ENCODE measurements around the gene SSBP3. TPM values are rescaled to one million over a fixed set of nuclear protein-coding genes. Genes with fewer than 3 reads are reported as not detected.
"Not testable (repeated sequence)": the region's sequence is repeated elsewhere in the genome, so short reads cannot be mapped to it uniquely, and the experiment has no call there.

The SSBP3 gene
- total RNA-seq (10 to 100 TPM; 33.0 to 35.2 TPM), polyA plus RNA-seq (ENCODE audit: insufficient read length in 6 of 6) (100 to 1,000 TPM in 5 of 6 donors, 10 to 100 TPM in 1; 99.5 to 129 (median 119) TPM)
- long read RNA-seq, donor 1, transcript SSBP3-203 (17 exons, 1,578 nt) = major isoform, 13 of 17 reads
- long read RNA-seq, donor 1, partial matches to known transcripts = 0 of 17 reads
- long read RNA-seq, donor 1, other reads (novel, unspliced or antisense) = 0 of 17 reads
- long read RNA-seq, donor 2, transcript SSBP3-203 (17 exons, 1,578 nt) = major isoform, 10 of 19 reads
- long read RNA-seq, donor 2, partial matches to known transcripts = 7 of 19 reads
- long read RNA-seq, donor 2, other reads (novel, unspliced or antisense) = 0 of 19 reads
- long read RNA-seq, donor 3, transcript SSBP3-203 (17 exons, 1,578 nt) = major isoform, 13 of 15 reads
- long read RNA-seq, donor 3, partial matches to known transcripts = 0 of 15 reads
- long read RNA-seq, donor 3, other reads (novel, unspliced or antisense) = 0 of 15 reads
- long read RNA-seq, donor 4, partial matches to known transcripts = 0 of 3 reads
- long read RNA-seq, donor 4, other reads (novel, unspliced or antisense) = 3 of 3 reads
- long read RNA-seq, donor 5, transcript SSBP3-203 (17 exons, 1,578 nt) = major isoform, 9 of 12 reads
- long read RNA-seq, donor 5, partial matches to known transcripts = 0 of 12 reads
- long read RNA-seq, donor 5, other reads (novel, unspliced or antisense) = 0 of 12 reads
- long read RNA-seq, donor 6, transcript SSBP3-203 (17 exons, 1,578 nt) = major isoform, 10 of 11 reads
- long read RNA-seq, donor 6, partial matches to known transcripts = 0 of 11 reads
- long read RNA-seq, donor 6, other reads (novel, unspliced or antisense) = 0 of 11 reads
- long read RNA-seq, donor 7, transcript SSBP3-203 (17 exons, 1,578 nt) = major isoform, 9 of 12 reads
- long read RNA-seq, donor 7, partial matches to known transcripts = 0 of 12 reads
- long read RNA-seq, donor 7, other reads (novel, unspliced or antisense) = 0 of 12 reads
- long read RNA-seq, donor 8, transcript SSBP3-203 (17 exons, 1,578 nt) = major isoform, 17 of 19 reads
- long read RNA-seq, donor 8, partial matches to known transcripts = 0 of 19 reads
- long read RNA-seq, donor 8, other reads (novel, unspliced or antisense) = 0 of 19 reads
- long read RNA-seq, donor 9 = 0 reads
- long read RNA-seq, donor 10, partial matches to known transcripts = 0 of 2 reads
- long read RNA-seq, donor 10, other reads (novel, unspliced or antisense) = 1 of 2 reads
- long read RNA-seq, donor 11, partial matches to known transcripts = 87 of 99 reads
- long read RNA-seq, donor 11, other reads (novel, unspliced or antisense) = 0 of 99 reads
- long read RNA-seq, donor 12, transcript SSBP3-203 (17 exons, 1,578 nt) = major isoform, 7 of 19 reads
- long read RNA-seq, donor 12, partial matches to known transcripts = 10 of 19 reads
- long read RNA-seq, donor 12, other reads (novel, unspliced or antisense) = 0 of 19 reads

GRCh38 chr1:54406339-54407153 lies at the start of gene SSBP3:
SSBP3 (minus strand) TSS chr1:54406394.
- Histone ChIP-seq H3K27me3 (peaks cover 0 to 8% of the 10 kb centered on the region in 2 donors), H3K4me1 (peaks cover 18 to 60% of the 10 kb centered on the region in 2 donors), H3K9me3 (no peaks in the 10 kb centered on the region), H3K36me3 (peaks cover 0 to 6% of the 10 kb centered on the region in 2 donors), H3K4me3 (peak within 1 kb of the TSS; percentile 73 to 84), H3K27ac (peak within 1 kb of the TSS; percentile 82 to 85)
- intact Hi-C loops (cut with DNase I) = loop anchor here in 1 of 2 donors (5.0 to 10.0 kb wide), 2 partner anchors 81 to 92 kb away; no protein-coding TSS in a partner anchor
- TF ChIP-seq, protein P1, sequence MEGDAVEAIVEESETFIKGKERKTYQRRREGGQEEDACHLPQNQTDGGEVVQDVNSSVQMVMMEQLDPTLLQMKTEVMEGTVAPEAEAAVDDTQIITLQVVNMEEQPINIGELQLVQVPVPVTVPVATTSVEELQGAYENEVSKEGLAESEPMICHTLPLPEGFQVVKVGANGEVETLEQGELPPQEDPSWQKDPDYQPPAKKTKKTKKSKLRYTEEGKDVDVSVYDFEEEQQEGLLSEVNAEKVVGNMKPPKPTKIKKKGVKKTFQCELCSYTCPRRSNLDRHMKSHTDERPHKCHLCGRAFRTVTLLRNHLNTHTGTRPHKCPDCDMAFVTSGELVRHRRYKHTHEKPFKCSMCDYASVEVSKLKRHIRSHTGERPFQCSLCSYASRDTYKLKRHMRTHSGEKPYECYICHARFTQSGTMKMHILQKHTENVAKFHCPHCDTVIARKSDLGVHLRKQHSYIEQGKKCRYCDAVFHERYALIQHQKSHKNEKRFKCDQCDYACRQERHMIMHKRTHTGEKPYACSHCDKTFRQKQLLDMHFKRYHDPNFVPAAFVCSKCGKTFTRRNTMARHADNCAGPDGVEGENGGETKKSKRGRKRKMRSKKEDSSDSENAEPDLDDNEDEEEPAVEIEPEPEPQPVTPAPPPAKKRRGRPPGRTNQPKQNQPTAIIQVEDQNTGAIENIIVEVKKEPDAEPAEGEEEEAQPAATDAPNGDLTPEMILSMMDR (IDR thresholded peaks at IDR 0.05) = no peak
- ATAC-seq (peak; percentile 90), DNase-seq (peak; percentile 89 to 99 (median 94))

DNA sequence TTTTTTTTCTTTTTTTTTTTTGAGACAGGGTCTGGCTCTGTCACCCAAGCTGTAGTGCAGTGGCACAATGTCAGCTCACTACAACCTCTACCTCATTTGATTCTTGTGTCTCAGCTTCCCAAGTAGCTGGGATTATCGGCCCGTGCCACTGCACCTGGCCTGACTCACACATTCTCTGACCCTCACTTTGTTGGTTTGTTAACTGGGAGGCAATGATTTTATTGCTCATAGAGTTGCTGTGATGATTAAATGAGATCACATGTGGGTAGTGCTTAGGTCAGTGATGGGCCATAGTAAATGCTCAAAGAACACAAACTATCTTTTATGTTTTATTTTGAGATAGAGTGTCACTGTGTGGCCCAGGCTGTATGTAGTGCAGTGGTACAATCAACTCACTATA lies 47.3 kb upstream of the SSBP3 start:
- Histone ChIP-seq H3K9me3 (peaks cover 0 to 5% of the 10 kb centered on the region in 2 donors), H3K27ac (no peak overlapping the region), H3K36me3 (no peaks in the 10 kb centered on the region), H3K4me1 (no peaks in the 10 kb centered on the region), H3K4me3 (no peak overlapping the region), H3K27me3 (no peaks in the 10 kb centered on the region)
- intact Hi-C loops (cut with DNase I) = no loop called here
- TF ChIP-seq, protein P1 (IDR thresholded peaks at IDR 0.05) = no peak
- no peak for DNase-seq
- no peak for ATAC-seq

GRCh38 chr1:54453022-54453421 lies 46.8 kb upstream of the SSBP3 start:
- H3K36me3 ChIP-seq = no peaks in the 10 kb centered on the region
- intact Hi-C loops (cut with DNase I) = no loop called here
- DNase-seq (no peak), ATAC-seq (no peak)
- no peak overlapping the region for H3K4me3 ChIP-seq
- no peaks in the 10 kb centered on the region for H3K27me3 ChIP-seq
- TF ChIP-seq, protein P1 (IDR thresholded peaks at IDR 0.05) = no peak
- H3K9me3 ChIP-seq = peaks cover 0 to 5% of the 10 kb centered on the region in 2 donors
- no peak overlapping the region for H3K27ac ChIP-seq
- no peaks in the 10 kb centered on the region for H3K4me1 ChIP-seq

GRCh38 chr1:54449431-54449830 lies 43.2 kb upstream of the SSBP3 start:
- H3K9me3 ChIP-seq; H3K27ac ChIP-seq; DNase-seq; H3K27me3 ChIP-seq; H3K36me3 ChIP-seq; H3K4me3 ChIP-seq; ATAC-seq; H3K4me1 ChIP-seq; intact Hi-C loops (cut with DNase I): not testable (repeated sequence)

DNA sequence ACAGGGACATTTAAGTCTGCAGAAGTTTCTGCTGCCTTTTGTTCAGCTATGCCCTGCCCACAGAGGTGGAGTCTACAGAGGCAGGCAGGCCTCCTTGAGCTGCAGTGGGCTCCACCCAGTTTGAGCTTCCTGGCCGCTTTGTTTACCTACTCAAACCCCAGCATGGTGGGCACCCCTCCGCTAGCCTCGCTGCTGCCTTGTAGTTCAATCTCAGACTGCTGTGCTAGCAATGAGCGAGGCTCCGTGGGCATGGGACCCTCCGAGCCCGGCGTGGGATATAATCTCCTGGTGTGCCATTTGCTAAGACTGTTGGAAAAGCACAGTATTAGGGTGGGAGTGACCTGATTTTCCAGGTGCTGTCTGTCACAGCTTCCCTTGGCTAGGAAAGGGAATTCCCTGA lies 42.6 kb upstream of the SSBP3 start:
- H3K4me1 ChIP-seq; ATAC-seq; H3K27me3 ChIP-seq; H3K27ac ChIP-seq; DNase-seq; H3K9me3 ChIP-seq; intact Hi-C loops (cut with DNase I); H3K4me3 ChIP-seq; H3K36me3 ChIP-seq: not testable (repeated sequence)

GRCh38 chr1:54447081-54447480 lies 40.9 kb upstream of the SSBP3 start:
- intact Hi-C loops (cut with DNase I); H3K9me3 ChIP-seq; H3K4me3 ChIP-seq; DNase-seq; H3K36me3 ChIP-seq; ATAC-seq; H3K27ac ChIP-seq; H3K4me1 ChIP-seq; H3K27me3 ChIP-seq: not testable (repeated sequence)
